Mammary epithelial cell (primary cell): Measurements from ENCODE around the gene AQP12A.
"Not testable (repeated sequence)": the region's sequence is repeated elsewhere in the genome, so short reads cannot be mapped to it uniquely, and the experiment has no call there.

Experiments used
- EZH2 ChIP-seq: IDR thresholded peaks from 2 replicates; pipeline ENCODE4 v1.6.1; 2012; ENCODE audit warnings: low read length, inconsistent platforms, borderline replicate concordance
- TF ChIP-seq, protein P1 (sequence below), 2 donors: IDR thresholded peaks in 1 of 2; conservative IDR thresholded peaks in 1 of 2; 2 replicates each; pipeline ENCODE4 v1.5.1; 2011 to 2012; ENCODE audit warnings: inconsistent platforms in 2 of 2, low read length in 2 of 2, mild to moderate bottlenecking in 2 of 2, control low read depth in 1 of 2, low read depth in 1 of 2; ENCODE audit not compliant: insufficient read depth in 1 of 2; ENCODE audit errors: extremely low read depth in 1 of 2

- TF ChIP-seq, protein P1, sequence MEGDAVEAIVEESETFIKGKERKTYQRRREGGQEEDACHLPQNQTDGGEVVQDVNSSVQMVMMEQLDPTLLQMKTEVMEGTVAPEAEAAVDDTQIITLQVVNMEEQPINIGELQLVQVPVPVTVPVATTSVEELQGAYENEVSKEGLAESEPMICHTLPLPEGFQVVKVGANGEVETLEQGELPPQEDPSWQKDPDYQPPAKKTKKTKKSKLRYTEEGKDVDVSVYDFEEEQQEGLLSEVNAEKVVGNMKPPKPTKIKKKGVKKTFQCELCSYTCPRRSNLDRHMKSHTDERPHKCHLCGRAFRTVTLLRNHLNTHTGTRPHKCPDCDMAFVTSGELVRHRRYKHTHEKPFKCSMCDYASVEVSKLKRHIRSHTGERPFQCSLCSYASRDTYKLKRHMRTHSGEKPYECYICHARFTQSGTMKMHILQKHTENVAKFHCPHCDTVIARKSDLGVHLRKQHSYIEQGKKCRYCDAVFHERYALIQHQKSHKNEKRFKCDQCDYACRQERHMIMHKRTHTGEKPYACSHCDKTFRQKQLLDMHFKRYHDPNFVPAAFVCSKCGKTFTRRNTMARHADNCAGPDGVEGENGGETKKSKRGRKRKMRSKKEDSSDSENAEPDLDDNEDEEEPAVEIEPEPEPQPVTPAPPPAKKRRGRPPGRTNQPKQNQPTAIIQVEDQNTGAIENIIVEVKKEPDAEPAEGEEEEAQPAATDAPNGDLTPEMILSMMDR (conservative IDR thresholded peaks at IDR 0.05 in 1 of 2, IDR thresholded peaks at IDR 0.05 in 1 of 2; ENCODE audit: extremely low read depth in 1 of 2, insufficient read depth in 1 of 2, low read depth in 1 of 2, low read length in 2 of 2), result not testable (repeated sequence)
- TF ChIP-seq EZH2, result not testable (repeated sequence)
Measured at GRCh38 chr2:240696469-240696868, 4.8 kb downstream of the AQP12A start.
